NCI-H2029 (cell line): ENCODE measurements around the gene OR10K2.

Experiments
- DNase-seq: peaks from one replicate; lab custom pipeline; 2025; lab: John Stamatoyannopoulos, UW

Gene OR10K2

GRCh38 chr1:158371188-158371953 is 54.7 kb downstream of the OR10K2 start:
- DNase-seq, result no peak
